OCI-LY3 (cell line): ENCODE data around the gene HBQ1.

Experiments
- EZH2phosphoT487 ChIP-seq: fragments of 200-600 bp; shearing (Covaris generic); IDR thresholded peaks from 2 replicates; pipeline ENCODE4 v1.6.1; 2018; ENCODE audit warnings: antibody characterized with exemption, mixed run types, low read depth
- TF ChIP-seq, protein P1 (sequence below): fragments of 200-600, 300-600 bp; sonication (generic); IDR thresholded peaks from 2 replicates; pipeline ENCODE4 v1.5.1; 2014; ENCODE audit warnings: antibody characterized with exemption, low read length, low read depth

DNA sequence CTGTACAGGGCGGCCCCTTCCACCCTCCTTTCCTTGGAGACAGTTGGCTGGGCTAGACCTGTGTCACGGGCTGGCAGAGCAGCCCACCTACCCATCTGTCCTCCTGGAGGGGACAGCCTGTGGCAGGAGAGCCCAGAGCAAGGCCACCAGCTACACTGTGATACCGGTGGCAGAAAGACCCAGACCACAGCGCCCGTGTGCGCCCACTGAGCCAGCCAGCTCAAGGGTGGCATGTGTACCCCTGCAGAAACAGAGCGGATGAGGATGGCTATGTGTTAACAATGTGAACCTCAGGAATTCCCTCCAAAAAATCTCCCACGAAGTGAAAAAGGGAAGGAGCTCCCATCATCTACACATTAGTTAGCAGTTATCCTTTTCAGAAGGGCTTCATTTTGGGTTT lies 7.1 kb downstream of the HBQ1 start:
- TF ChIP-seq, protein P1, sequence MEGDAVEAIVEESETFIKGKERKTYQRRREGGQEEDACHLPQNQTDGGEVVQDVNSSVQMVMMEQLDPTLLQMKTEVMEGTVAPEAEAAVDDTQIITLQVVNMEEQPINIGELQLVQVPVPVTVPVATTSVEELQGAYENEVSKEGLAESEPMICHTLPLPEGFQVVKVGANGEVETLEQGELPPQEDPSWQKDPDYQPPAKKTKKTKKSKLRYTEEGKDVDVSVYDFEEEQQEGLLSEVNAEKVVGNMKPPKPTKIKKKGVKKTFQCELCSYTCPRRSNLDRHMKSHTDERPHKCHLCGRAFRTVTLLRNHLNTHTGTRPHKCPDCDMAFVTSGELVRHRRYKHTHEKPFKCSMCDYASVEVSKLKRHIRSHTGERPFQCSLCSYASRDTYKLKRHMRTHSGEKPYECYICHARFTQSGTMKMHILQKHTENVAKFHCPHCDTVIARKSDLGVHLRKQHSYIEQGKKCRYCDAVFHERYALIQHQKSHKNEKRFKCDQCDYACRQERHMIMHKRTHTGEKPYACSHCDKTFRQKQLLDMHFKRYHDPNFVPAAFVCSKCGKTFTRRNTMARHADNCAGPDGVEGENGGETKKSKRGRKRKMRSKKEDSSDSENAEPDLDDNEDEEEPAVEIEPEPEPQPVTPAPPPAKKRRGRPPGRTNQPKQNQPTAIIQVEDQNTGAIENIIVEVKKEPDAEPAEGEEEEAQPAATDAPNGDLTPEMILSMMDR: no peak
- TF ChIP-seq EZH2phosphoT487: no peak
